ENCODE data around the gene UBE2K.

GRCh38 chr4:39786838-39787237 lies 88.9 kb downstream of the UBE2K start:
- TF ChIP-seq CTCF (IDR thresholded peaks at IDR 0.05) (no peak), POLR2A (IDR thresholded peaks at IDR 0.05) (no peak)
